Upper lobe of left lung (tissue), 4 donors: ENCODE results near the gene TNFAIP8L1.

Source experiments
- EP300 ChIP-seq, 4 donors: sonication (generic); formaldehyde crosslinking; IDR thresholded peaks; one replicate each; pipeline ENCODE4 v1.5.1; 2017; ENCODE audit warnings: antibody characterized with exemption in 4 of 4, control low read depth in 2 of 4
- POLR2A ChIP-seq, 4 donors: fragments of 450-650 bp; IDR thresholded peaks; one replicate each; pipeline ENCODE4 v1.5.1; 2016 to 2017; ENCODE audit warnings: antibody characterized with exemption in 4 of 4, mild to moderate bottlenecking in 2 of 4
- POLR2AphosphoS5 ChIP-seq, 2 donors: sonication (generic); formaldehyde crosslinking; IDR thresholded peaks; one replicate each; pipeline ENCODE4 v1.5.1; 2017; ENCODE audit warnings: antibody characterized with exemption in 2 of 2
- TF ChIP-seq, protein P1 (sequence below), 6 experiments: fragments of 450-650 bp in 4 of 6; fragments of 200-600 bp in 2 of 6; sonication (generic) in 2 of 6; IDR thresholded peaks; one replicate each; pipeline ENCODE4 v1.5.1; 2016 to 2019; ENCODE audit warnings: antibody characterized with exemption in 6 of 6

DNA sequence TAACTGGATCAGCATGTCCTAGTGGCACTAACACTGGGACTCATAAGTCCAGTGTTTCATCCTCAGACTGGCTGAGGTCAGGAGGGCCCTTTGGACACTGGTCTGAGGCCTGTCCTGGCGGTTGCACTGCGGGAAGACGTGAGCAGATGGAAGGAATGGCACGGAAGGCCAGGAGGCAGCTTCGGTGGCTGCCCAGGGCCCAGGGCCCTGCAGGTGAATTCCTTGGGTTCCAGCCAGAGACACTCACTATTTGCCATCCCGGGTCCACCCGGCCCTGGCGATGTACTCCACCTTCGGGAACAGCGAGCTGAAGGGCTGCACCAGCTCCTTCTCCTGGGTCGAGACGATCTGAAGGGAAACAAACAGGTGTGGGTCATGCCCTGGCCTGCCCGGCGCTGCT lies 58.0 kb downstream of the TNFAIP8L1 start:
- TF ChIP-seq POLR2AphosphoS5 (IDR thresholded peaks at IDR 0.05) = no peak
- TF ChIP-seq, protein P1, sequence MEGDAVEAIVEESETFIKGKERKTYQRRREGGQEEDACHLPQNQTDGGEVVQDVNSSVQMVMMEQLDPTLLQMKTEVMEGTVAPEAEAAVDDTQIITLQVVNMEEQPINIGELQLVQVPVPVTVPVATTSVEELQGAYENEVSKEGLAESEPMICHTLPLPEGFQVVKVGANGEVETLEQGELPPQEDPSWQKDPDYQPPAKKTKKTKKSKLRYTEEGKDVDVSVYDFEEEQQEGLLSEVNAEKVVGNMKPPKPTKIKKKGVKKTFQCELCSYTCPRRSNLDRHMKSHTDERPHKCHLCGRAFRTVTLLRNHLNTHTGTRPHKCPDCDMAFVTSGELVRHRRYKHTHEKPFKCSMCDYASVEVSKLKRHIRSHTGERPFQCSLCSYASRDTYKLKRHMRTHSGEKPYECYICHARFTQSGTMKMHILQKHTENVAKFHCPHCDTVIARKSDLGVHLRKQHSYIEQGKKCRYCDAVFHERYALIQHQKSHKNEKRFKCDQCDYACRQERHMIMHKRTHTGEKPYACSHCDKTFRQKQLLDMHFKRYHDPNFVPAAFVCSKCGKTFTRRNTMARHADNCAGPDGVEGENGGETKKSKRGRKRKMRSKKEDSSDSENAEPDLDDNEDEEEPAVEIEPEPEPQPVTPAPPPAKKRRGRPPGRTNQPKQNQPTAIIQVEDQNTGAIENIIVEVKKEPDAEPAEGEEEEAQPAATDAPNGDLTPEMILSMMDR (IDR thresholded peaks at IDR 0.05) = no peak
- TF ChIP-seq EP300 (IDR thresholded peaks at IDR 0.05) = no peak
- TF ChIP-seq POLR2A (IDR thresholded peaks at IDR 0.05) = no peak
